Activated CD4-positive, alpha-beta memory T cell treated with anti-CD3 and anti-CD28 coated beads, Interleukin-2, amount 10 ng/mL, durations not matched to agents 7 days and 5 days (primary cell): ENCODE results near the gene CDH23. TPM values are rescaled to one million over a fixed set of nuclear protein-coding genes. Genes with fewer than 3 reads are reported as not detected.

ENCODE experiments used
- CTCF ChIA-PET: fragments of 350-600 bp; sonication (Branson Sonifier 250); formaldehyde crosslinking; loops from one replicate; lab custom pipeline; 2021; ENCODE audit warnings: antibody characterized with exemption, inconsistent platforms; lab: Charles Lee
- POLR2A ChIA-PET: fragments of 350-600 bp; sonication (Branson Sonifier 250); formaldehyde crosslinking; loops from one replicate; lab custom pipeline; 2021; ENCODE audit warnings: antibody characterized with exemption; lab: Charles Lee
- DNase-seq: peaks from one replicate; pipeline ENCODE4 v3.0.0-alpha.2; 2020
- H3K27ac Mint-ChIP-seq: one replicate; pipeline ENCODE4 v1.8.0; 2021; ENCODE audit warnings: mild to moderate bottlenecking, mixed read lengths
- H3K27me3 Mint-ChIP-seq: one replicate; pipeline ENCODE4 v1.8.0; 2021; ENCODE audit warnings: mixed read lengths
- H3K36me3 Mint-ChIP-seq: one replicate; pipeline ENCODE4 v1.8.0; 2021; ENCODE audit warnings: low read depth, mixed read lengths
- H3K4me1 Mint-ChIP-seq: one replicate; pipeline ENCODE4 v1.8.0; 2021; ENCODE audit warnings: mixed read lengths
- H3K4me3 Mint-ChIP-seq: one replicate; pipeline ENCODE4 v1.8.0; 2021; ENCODE audit warnings: mild to moderate bottlenecking, mixed read lengths
- H3K9me3 Mint-ChIP-seq: one replicate; pipeline ENCODE4 v1.8.0; 2021; ENCODE audit warnings: mixed read lengths
- total RNA-seq, 2 experiments: library from RNA; stranded (reverse); gene quantifications; one replicate each; pipeline ENCODE4 v1.2.3, GENCODE V29; 2021

CDH23 gene
- total RNA-seq, 2 experiments from 2014 or later, result 1.3 TPM

DNA sequence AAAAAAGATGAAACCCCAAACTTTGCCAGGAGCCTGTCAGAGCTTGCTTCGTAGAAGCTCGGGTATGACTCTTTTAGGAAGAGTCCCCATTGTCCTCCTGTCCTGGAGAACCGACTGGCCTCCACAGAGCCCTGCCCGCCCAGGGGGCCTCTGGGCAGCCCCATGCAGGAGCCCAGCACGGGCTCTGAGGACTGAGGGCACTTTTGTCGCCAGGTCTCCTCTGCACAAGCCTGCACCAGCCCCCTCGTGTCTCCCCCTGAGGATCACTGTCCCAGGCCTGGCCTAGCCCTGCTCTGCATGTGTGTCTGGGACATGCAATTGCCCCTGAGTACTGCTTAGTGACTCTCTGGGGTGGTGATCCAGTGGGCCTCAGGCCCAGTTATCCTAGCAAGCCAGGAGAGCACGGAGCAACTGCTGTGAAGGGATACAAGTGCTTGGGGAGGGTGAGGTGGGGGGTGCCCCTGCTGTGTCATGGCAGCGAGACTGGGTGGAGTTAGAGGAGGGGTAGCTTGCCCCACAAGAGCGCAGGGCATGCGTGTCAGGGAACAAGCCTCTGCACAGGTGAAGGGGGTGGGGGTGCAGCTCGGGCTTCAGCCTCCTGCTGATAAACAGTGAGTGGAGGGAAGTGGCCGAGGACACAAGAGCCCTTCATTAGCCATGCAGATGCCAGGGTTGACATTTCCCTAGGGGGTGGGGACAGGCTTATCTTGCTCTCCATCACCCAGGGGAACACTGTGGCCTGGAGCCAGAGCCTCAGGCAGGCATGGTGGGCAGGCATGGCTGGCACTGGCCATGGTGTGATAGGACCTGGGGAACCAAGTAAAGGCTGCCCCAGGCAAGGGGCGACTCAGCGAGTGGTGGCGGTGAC, 179.4 kb downstream of the CDH23 start:
- no peak for DNase-seq
- no peaks in the 10 kb centered on the region for H3K27me3 Mint-ChIP-seq
- ChIA-PET CTCF (no interaction called here), POLR2A (no interaction called here)
- no peaks in the 10 kb centered on the region for H3K9me3 Mint-ChIP-seq
- H3K27ac Mint-ChIP-seq, result no peak overlapping the region
- H3K4me3 Mint-ChIP-seq, result no peak overlapping the region
- H3K36me3 Mint-ChIP-seq, result no peaks in the 10 kb centered on the region
- no peaks in the 10 kb centered on the region for H3K4me1 Mint-ChIP-seq

DNA sequence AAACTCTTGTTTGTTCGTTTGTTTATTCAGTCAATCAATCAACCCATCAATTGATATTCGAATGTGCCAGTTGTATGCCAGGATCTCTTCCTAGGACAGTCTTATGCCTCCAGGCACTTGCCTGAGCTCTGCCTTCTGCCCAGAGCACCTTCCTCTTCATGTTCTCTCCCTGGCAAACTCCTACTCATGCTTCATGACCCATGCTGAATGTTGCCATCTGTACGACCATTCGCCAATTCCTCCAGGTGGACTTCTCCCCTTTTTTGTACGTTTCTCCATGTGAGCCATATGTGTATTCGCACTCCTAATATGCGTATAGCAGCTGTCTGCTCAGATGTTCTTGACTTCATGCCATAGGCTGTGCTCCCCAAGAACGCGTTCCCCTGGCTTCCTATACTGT, 180.1 kb downstream of the CDH23 start:
- Mint-ChIP-seq H3K36me3 (no peaks in the 10 kb centered on the region), H3K4me3 (no peak overlapping the region), H3K27ac (no peak overlapping the region), H3K4me1 (no peaks in the 10 kb centered on the region), H3K9me3 (no peaks in the 10 kb centered on the region), H3K27me3 (no peaks in the 10 kb centered on the region)
- POLR2A ChIA-PET, result no interaction called here
- DNase-seq, result no peak
- CTCF ChIA-PET, result no interaction called here

DNA sequence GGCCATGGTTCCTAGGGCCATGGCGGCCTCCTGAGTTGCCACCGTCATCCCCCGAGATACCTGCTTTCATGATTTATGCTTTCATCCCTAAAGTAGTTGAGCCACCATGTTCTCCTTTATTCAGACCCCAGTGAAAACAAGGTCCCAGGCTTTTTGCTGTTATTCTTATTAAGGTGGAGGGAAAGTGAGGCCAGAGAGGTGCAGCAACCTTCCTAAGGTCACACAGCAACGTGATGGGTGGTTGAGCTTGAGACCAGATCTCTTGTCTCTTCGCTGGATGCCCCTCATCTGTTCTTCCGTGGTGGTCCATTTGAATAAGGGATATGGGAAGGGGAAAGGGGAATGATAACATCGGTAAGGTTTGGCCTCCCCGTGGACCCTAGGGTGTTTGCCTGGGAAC, 180.6 kb downstream of the CDH23 start:
- ChIA-PET POLR2A (no interaction called here), CTCF (no interaction called here)
- Mint-ChIP-seq H3K27me3 (no peaks in the 10 kb centered on the region), H3K9me3 (no peaks in the 10 kb centered on the region), H3K27ac (no peak overlapping the region), H3K4me3 (no peak overlapping the region), H3K36me3 (no peaks in the 10 kb centered on the region), H3K4me1 (no peaks in the 10 kb centered on the region)
- no peak for DNase-seq

DNA sequence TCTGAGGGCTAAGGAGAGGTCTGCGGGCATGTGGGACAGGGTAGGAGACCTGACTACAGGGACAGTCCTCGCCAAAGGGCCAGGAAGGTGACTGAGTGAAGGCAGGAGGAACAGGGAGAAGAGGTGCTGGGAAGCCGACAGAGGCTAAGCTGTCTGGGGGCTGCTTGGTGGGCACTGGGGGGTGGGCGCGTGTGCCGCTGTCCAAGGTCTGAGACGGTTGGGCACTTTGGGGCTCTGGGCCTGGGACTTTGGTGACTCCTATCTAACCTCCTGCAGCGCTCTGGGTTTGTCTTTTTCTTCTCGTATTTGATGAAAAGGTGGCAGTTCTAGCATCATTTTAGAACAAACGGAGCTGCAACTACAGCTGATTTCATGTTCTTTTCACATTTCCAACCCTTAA, 181.3 kb downstream of the CDH23 start:
- DNase-seq, result no peak
- POLR2A ChIA-PET, result no interaction called here
- no peaks in the 10 kb centered on the region for H3K36me3 Mint-ChIP-seq
- no peak overlapping the region for H3K27ac Mint-ChIP-seq
- CTCF ChIA-PET, result interaction anchor here (1.6 kb wide), 1 partner anchor 9 kb away, joined by 10 read pairs; no protein-coding TSS in a partner anchor
- no peaks in the 10 kb centered on the region for H3K9me3 Mint-ChIP-seq
- H3K4me1 Mint-ChIP-seq, result no peaks in the 10 kb centered on the region
- no peak overlapping the region for H3K4me3 Mint-ChIP-seq
- H3K27me3 Mint-ChIP-seq, result no peaks in the 10 kb centered on the region

DNA sequence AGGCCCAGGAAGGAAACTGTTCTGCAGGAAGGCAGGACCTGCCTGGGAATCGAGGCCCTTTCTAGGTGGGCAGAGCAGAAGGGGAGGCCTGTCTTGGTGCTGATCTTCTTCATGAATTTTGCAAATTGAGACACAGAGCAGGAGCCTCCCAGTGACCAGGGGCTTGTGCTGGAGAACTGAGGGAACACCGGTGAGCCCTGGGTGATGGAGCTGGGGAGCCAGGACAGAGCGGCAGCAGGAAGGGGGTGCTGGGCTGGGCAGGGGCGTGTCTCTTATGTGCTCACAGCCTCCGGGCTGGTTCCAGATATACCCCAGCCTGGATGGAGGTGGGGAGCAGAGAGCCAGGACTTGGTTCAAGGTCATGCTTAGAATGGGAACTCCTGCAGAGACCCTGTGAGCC, 182.9 kb downstream of the CDH23 start:
- DNase-seq, result no peak

DNA sequence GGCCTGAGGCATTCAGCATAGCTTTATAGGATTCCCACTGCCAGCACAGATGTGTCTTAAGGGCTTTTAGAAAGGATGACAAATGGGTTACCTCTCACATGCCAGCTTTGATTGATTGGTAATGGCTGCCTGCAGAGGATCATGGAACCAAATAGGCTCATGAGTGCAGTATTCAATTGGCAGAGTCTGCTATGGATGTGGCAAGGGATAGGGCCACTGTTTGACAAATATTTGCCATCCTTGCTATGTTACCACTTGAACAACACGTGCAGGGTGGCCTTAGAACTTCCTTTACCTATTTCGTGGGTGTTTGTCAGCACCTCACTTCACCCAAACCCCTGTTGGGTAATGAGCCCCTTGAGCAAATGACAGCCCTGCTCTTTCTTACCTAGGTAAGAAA, 183.7 kb downstream of the CDH23 start:
- Mint-ChIP-seq H3K27ac (no peak overlapping the region), H3K4me1 (no peaks in the 10 kb centered on the region), H3K27me3 (no peaks in the 10 kb centered on the region), H3K36me3 (no peaks in the 10 kb centered on the region), H3K9me3 (no peaks in the 10 kb centered on the region), H3K4me3 (no peak overlapping the region)
- ChIA-PET POLR2A (no interaction called here), CTCF (no interaction called here)
- DNase-seq, result no peak

More for the DNA sequence above, 182.9 kb downstream of the CDH23 start:
- Mint-ChIP-seq H3K4me3 (no peak overlapping the region), H3K36me3 (no peaks in the 10 kb centered on the region), H3K27me3 (no peaks in the 10 kb centered on the region), H3K27ac (no peak overlapping the region), H3K4me1 (no peaks in the 10 kb centered on the region), H3K9me3 (no peaks in the 10 kb centered on the region)
- CTCF ChIA-PET, result no interaction called here
- POLR2A ChIA-PET, result no interaction called here

DNA sequence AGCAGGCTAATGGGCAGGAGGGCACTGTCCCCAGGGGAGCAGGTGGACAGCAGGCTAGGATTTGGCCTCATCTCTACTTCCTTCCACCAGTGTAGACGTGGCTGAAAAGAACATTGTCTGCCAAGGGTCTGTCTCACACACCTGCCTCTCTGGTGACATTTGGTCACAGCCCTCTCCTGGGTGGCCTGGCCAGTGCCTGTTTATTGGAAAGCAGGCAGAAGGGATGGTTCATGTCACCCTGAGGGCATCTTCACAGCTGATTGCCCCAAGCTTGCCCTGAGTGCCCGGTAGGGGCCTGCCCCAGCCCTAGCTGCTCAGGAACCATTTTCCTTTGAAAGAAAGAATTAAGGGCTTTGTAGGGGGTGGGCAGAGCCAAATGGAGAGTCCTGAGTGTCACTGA, 184.2 kb downstream of the CDH23 start:
- CTCF ChIA-PET, result no interaction called here
- Mint-ChIP-seq H3K27ac (no peak overlapping the region), H3K36me3 (no peaks in the 10 kb centered on the region), H3K9me3 (no peaks in the 10 kb centered on the region), H3K27me3 (no peaks in the 10 kb centered on the region), H3K4me1 (no peaks in the 10 kb centered on the region), H3K4me3 (no peak overlapping the region)
- no peak for DNase-seq
- POLR2A ChIA-PET, result no interaction called here

DNA sequence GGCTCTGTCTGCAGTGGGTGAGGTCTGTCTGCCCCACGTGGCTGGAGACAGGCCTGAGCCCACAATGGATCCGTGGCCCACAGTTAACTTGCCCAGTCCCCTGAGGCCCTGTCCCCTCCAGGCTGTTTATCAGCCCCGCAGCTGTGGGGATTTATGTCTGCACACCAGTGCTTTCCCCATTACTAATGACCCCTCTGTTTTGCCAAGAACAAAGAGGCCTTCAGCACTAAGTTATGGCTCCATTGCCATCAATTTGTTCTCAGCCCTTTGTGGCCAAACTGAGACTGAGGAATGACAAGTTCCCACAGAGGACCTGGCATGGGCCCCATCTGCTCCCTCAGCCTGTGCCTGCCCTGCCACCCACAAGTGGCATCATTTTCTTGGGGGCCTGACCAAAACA, 184.7 kb downstream of the CDH23 start:
- no peaks in the 10 kb centered on the region for H3K9me3 Mint-ChIP-seq
- POLR2A ChIA-PET, result no interaction called here
- DNase-seq, result no peak
- no peaks in the 10 kb centered on the region for H3K4me1 Mint-ChIP-seq
- no peaks in the 10 kb centered on the region for H3K36me3 Mint-ChIP-seq
- CTCF ChIA-PET, result interaction anchor here (0.6 kb wide), 1 partner anchor 11 kb away, joined by 3 read pairs; no protein-coding TSS in a partner anchor
- no peak overlapping the region for H3K27ac Mint-ChIP-seq
- no peak overlapping the region for H3K4me3 Mint-ChIP-seq
- H3K27me3 Mint-ChIP-seq, result no peaks in the 10 kb centered on the region

DNA sequence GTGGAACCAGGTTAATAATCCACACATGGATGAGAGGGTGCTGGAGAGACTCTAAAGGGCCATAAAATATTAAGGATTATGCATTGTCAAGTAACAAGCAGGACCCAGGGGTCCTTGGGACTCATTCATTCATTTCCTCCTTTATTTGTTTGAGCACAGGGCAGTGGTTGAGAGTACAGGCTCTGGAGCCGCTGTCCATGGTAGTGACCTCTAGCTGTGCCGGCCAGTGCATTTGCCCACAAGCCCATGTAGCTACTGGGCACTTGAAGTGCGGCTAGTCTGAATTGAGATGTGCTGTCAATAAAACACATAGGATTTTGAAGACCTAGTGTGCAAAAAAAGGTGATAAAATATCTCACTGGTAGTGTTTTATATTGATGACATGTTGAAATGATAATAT, 185.3 kb downstream of the CDH23 start:
- ChIA-PET CTCF (interaction anchor here (0.6 to 1.1 kb wide), 2 partner anchors 12 to 32 kb away, joined by 3 read pairs; no protein-coding TSS in a partner anchor), POLR2A (no interaction called here)
- Mint-ChIP-seq H3K4me3 (no peak overlapping the region), H3K27me3 (no peaks in the 10 kb centered on the region), H3K4me1 (no peaks in the 10 kb centered on the region), H3K36me3 (no peaks in the 10 kb centered on the region), H3K27ac (no peak overlapping the region), H3K9me3 (no peaks in the 10 kb centered on the region)
- DNase-seq, result no peak

DNA sequence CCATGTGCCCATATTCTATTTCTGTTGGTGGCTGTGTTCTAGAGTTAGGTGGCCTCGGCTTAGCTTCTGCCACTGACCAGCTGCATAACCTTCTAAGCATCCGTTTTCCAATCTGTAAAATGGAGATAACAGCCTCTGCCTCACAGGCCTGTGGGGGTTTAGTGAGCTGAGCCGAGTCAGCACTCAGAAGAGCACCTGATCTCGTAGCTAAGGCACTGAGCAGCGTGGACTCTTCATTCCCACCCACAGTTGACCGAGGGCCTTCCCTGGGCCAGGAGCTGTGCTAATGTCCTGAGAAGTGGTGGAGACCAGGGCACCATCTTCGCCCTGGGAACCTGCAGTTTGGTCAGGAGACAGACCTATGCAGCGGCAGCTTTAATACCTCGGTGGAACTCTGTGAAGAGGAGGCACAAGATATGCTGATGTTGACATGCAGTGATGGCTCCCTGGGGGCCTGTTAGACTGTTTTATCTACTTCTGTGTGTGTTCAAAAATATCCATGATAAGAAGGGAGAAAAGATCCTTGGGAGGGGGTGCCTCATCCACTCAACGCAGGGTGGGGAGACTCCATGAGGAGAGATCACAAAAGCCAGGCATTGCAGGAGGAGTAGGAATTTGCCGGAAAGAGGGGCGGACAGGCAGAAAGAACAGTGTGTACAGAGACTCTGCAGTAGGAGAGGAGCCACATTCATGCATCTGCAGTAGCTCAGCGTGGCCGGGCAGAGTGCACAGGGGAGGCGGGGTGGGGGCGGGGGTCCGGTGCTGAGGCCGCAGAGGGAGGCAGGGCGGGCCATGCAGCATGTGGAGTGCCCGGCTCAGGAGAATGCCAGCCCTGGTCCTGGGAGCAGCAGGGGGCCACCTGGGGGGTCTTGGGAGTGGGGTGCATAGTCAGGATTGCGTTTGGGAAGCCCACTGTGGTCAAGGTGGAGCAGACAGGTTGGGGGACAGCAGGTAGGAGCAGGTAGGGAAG, 186.1 kb downstream of the CDH23 start:
- H3K27me3 Mint-ChIP-seq, result peaks cover 4% of the 10 kb centered on the region
- H3K27ac Mint-ChIP-seq, result no peak overlapping the region
- ChIA-PET POLR2A (no interaction called here), CTCF (interaction anchor here (1.1 kb wide), 1 partner anchor 32 kb away, joined by 3 read pairs; no protein-coding TSS in a partner anchor)
- H3K4me1 Mint-ChIP-seq, result no peaks in the 10 kb centered on the region
- no peaks in the 10 kb centered on the region for H3K9me3 Mint-ChIP-seq
- no peak overlapping the region for H3K4me3 Mint-ChIP-seq
- H3K36me3 Mint-ChIP-seq, result no peaks in the 10 kb centered on the region
- DNase-seq, result no peak

DNA sequence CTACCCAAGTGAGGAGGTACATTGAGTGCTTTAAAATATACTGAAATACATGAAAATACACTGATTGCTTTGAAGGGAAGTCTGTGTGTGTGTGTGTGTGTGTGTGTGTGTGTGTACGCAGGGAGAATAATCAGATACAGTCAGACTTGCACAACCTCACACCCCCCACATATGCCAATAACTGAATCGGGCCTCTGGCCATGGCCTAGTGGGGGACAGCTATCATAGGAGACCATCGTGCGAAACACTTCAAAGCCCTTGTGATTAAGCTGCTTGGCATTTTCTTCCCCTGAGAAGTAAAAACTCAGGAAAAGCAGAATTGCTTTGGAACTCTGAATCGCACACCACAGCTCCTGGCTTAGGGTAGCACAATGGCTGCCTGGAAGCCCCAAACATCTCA, 187.7 kb downstream of the CDH23 start:
- Mint-ChIP-seq H3K27me3 (peaks cover 8% of the 10 kb centered on the region), H3K9me3 (no peaks in the 10 kb centered on the region), H3K27ac (no peak overlapping the region), H3K36me3 (no peaks in the 10 kb centered on the region), H3K4me3 (no peak overlapping the region), H3K4me1 (no peaks in the 10 kb centered on the region)
- DNase-seq, result no peak
- ChIA-PET CTCF (no interaction called here), POLR2A (no interaction called here)

DNA sequence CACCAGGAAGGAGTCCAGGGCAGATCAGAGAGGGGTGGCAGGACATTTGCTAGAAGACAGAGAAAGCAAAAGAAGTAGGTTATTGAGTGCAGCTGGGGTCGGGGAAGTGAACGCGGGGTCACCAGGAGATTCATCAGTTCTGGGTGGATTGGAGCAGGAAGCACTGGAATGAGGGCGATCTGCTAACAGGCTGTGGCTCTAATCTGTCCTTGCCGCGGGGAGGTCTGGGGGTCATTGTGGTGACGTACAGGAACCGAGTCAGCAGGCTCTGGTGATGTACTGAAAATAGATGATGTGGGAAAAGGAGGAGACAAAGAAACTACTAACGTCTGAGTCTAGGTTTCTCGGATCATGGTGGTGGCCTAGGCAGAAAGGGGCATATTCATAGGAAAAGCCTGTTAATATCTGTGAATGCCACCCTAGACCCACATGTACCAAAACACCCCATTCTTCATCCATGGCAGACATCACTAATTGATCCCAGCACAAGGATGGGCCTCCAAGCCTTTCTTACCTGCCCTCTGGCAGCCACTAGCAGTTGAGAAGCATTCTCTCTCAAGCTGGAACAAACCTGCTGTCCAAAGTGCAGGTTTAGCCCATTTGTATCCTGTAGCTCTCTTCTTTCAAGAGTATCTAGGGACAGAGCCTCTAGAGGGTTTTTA, 188.3 kb downstream of the CDH23 start:
- ChIA-PET POLR2A (no interaction called here), CTCF (interaction anchor here (1.0 kb wide), 1 partner anchor 15 kb away, joined by 3 read pairs; no protein-coding TSS in a partner anchor)
- DNase-seq, result no peak
- no peak overlapping the region for H3K27ac Mint-ChIP-seq
- H3K4me1 Mint-ChIP-seq, result no peaks in the 10 kb centered on the region
- H3K9me3 Mint-ChIP-seq, result no peaks in the 10 kb centered on the region
- no peaks in the 10 kb centered on the region for H3K36me3 Mint-ChIP-seq
- H3K4me3 Mint-ChIP-seq, result no peak overlapping the region
- H3K27me3 Mint-ChIP-seq, result peaks cover 8% of the 10 kb centered on the region
